NT2/D1 (cell line): ENCODE results near the gene RIOX2.
"Not testable (repeated sequence)": the region's sequence is repeated elsewhere in the genome, so short reads cannot be mapped to it uniquely, and the experiment has no call there.

Experiments used
- DNase-seq: peaks from one replicate; pipeline ENCODE4 v3.0.0-alpha.2; 2011; ENCODE audit warnings: low read depth, low spot score
- H3K27me3 ChIP-seq: 2 replicates; pipeline ENCODE4 v1.6.0; 2011; ENCODE audit warnings: mild to moderate bottlenecking; ENCODE audit not compliant: insufficient read length, insufficient read depth
- H3K36me3 ChIP-seq: 2 replicates; pipeline ENCODE4 v1.6.1; 2011; ENCODE audit warnings: mild to moderate bottlenecking, low read length, mixed read lengths; ENCODE audit not compliant: insufficient read depth, insufficient read length
- H3K4me1 ChIP-seq: 2 replicates; pipeline ENCODE4 v1.5.1; 2011; ENCODE audit not compliant: insufficient read depth, insufficient read length
- H3K4me3 ChIP-seq: 2 replicates; pipeline ENCODE4 v1.5.1; 2011; ENCODE audit warnings: low read depth; ENCODE audit not compliant: insufficient read length
- H3K9ac ChIP-seq: 2 replicates; pipeline ENCODE4 v1.6.0; 2011; ENCODE audit warnings: low read depth; ENCODE audit not compliant: insufficient read length
- H3K9me3 ChIP-seq: 2 replicates; pipeline ENCODE4 v1.5.1; 2011; ENCODE audit warnings: mild to moderate bottlenecking, low read length; ENCODE audit not compliant: insufficient read depth
- SUZ12 ChIP-seq: IDR thresholded peaks from 2 replicates; pipeline ENCODE4 v1.6.1; 2011; ENCODE audit not compliant: insufficient read length, insufficient read depth; ENCODE audit errors: extremely low read depth
- YY1 ChIP-seq: IDR thresholded peaks from 2 replicates; pipeline ENCODE4 v1.6.1; 2011; ENCODE audit not compliant: insufficient read length, insufficient read depth
- ZNF274 ChIP-seq: IDR thresholded peaks from 2 replicates; pipeline ENCODE4 v1.6.1; 2011; ENCODE audit warnings: mild to moderate bottlenecking, low read depth, low read length

Gene RIOX2

GRCh38 chr3:97928986-97929385 is 43.2 kb downstream of the RIOX2 start:
- H3K9ac ChIP-seq = no peak overlapping the region
- TF ChIP-seq ZNF274 (no peak), YY1 (no peak), SUZ12 (no peak)

DNA sequence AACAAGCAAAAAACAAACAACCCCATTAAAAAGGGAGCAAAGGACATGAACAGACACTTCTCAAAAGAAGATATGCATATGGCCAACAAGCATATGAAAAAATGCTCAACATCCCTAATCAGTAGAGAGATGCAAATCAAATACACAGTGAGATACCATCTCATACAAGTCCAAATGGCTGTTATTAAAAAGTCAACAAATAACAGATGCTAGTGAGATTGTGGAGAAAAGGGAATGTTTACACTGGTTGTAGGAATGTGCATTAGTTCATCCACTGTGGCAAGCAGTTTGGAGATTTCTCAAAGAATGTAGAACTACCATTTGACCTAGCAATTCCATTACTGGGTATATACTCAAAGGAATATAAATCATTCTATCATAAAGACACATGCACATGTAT is 44.5 kb downstream of the RIOX2 start:
- Histone ChIP-seq H3K27me3 (no peaks in the 10 kb centered on the region), H3K4me1 (no peaks in the 10 kb centered on the region), H3K9me3 (no peaks in the 10 kb centered on the region), H3K36me3 (no peaks in the 10 kb centered on the region), H3K9ac (no peak overlapping the region), H3K4me3 (no peak overlapping the region)
- DNase-seq = no peak
- no peak for TF ChIP-seq ZNF274
- TF ChIP-seq YY1 = no peak
- TF ChIP-seq SUZ12 = no peak

More at GRCh38 chr3:97928986-97929385, 43.2 kb downstream of the RIOX2 start:
- no peak overlapping the region for H3K4me3 ChIP-seq
- no peak for DNase-seq
- peaks cover 6% of the 10 kb centered on the region for H3K36me3 ChIP-seq
- no peaks in the 10 kb centered on the region for H3K9me3 ChIP-seq
- no peaks in the 10 kb centered on the region for H3K27me3 ChIP-seq
- H3K4me1 ChIP-seq = no peaks in the 10 kb centered on the region

GRCh38 chr3:97917813-97918536 is 54.3 kb downstream of the RIOX2 start:
- Histone ChIP-seq H3K36me3 (peaks cover 11% of the 10 kb centered on the region), H3K9me3 (no peaks in the 10 kb centered on the region)

DNA sequence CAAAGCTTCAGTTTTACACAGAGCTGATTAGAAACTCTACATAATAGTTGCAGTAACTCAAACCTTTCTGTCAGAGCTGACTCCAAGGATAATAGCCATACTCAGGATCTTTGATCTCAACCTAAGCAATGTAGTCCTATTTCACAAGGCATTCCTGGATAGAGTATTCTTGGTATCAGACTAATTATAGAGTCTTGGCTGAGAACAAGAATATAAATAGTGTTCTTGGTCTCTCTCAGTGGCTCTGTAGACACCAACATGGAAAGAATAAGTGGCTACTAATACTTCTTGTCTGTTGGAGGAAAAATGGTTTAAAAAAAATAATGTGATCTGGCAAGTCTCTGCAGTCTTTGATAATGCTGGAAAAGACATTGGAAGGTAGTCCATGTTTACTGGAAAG is 55.7 kb downstream of the RIOX2 start:
- H3K27me3 ChIP-seq = no peaks in the 10 kb centered on the region
- H3K4me1 ChIP-seq = no peaks in the 10 kb centered on the region
- TF ChIP-seq ZNF274 (no peak), YY1 (no peak), SUZ12 (no peak)
- H3K9ac ChIP-seq = no peak overlapping the region
- DNase-seq = no peak
- no peaks in the 10 kb centered on the region for H3K9me3 ChIP-seq
- peaks cover 16% of the 10 kb centered on the region for H3K36me3 ChIP-seq
- H3K4me3 ChIP-seq = no peak overlapping the region

More at GRCh38 chr3:97917813-97918536, 54.3 kb downstream of the RIOX2 start:
- no peak overlapping the region for H3K9ac ChIP-seq
- no peaks in the 10 kb centered on the region for H3K4me1 ChIP-seq
- no peak for DNase-seq
- no peak for TF ChIP-seq YY1
- TF ChIP-seq ZNF274 = no peak
- TF ChIP-seq SUZ12 = no peak
- no peaks in the 10 kb centered on the region for H3K27me3 ChIP-seq
- no peak overlapping the region for H3K4me3 ChIP-seq

- no peaks in the 10 kb centered on the region; the same call in 1 of the 2 replicates for H3K9me3 ChIP-seq
- TF ChIP-seq YY1 = no peak
- TF ChIP-seq ZNF274 = no peak
- TF ChIP-seq SUZ12 = no peak
- no peak for DNase-seq
These were observed 57.8 kb downstream of the RIOX2 start for GRCh38 chr3:97914388-97914787.

GRCh38 chr3:97911459-97911858 is 60.8 kb downstream of the RIOX2 start:
- TF ChIP-seq ZNF274 (no peak), SUZ12 (no peak), YY1 (no peak)
- H3K36me3 ChIP-seq = peaks cover 15% of the 10 kb centered on the region
- no peak overlapping the region for H3K9ac ChIP-seq
- H3K27me3 ChIP-seq = no peaks in the 10 kb centered on the region
- H3K9me3 ChIP-seq = no peaks in the 10 kb centered on the region; the same call in 1 of the 2 replicates
- H3K4me3 ChIP-seq = no peak overlapping the region
- DNase-seq = no peak
- no peaks in the 10 kb centered on the region for H3K4me1 ChIP-seq

More at GRCh38 chr3:97914388-97914787, 57.8 kb downstream of the RIOX2 start:
- Histone ChIP-seq H3K4me1 (no peaks in the 10 kb centered on the region), H3K36me3 (peaks cover 16% of the 10 kb centered on the region), H3K27me3 (no peaks in the 10 kb centered on the region), H3K4me3 (no peak overlapping the region), H3K9ac (no peak overlapping the region)

GRCh38 chr3:97910931-97911351 is 61.3 kb downstream of the RIOX2 start:
- DNase-seq = no peak
- H3K4me3 ChIP-seq = no peak overlapping the region
- no peaks in the 10 kb centered on the region; the same call in 1 of the 2 replicates for H3K9me3 ChIP-seq
- no peaks in the 10 kb centered on the region for H3K4me1 ChIP-seq
- H3K9ac ChIP-seq = no peak overlapping the region
- TF ChIP-seq SUZ12 = no peak
- TF ChIP-seq YY1 = no peak
- TF ChIP-seq ZNF274 = no peak
- no peaks in the 10 kb centered on the region for H3K27me3 ChIP-seq
- peaks cover 10% of the 10 kb centered on the region for H3K36me3 ChIP-seq

GRCh38 chr3:97910236-97910831 is 61.9 kb downstream of the RIOX2 start:
- peak overlapping the region; percentile 31 for H3K4me3 ChIP-seq
- not testable (repeated sequence) for H3K9me3 ChIP-seq, H3K36me3 ChIP-seq, H3K4me1 ChIP-seq, DNase-seq, H3K27me3 ChIP-seq
- peak overlapping the region; percentile 36 for H3K9ac ChIP-seq

GRCh38 chr3:97909830-97910229 is 62.4 kb downstream of the RIOX2 start:
- not testable (repeated sequence) for DNase-seq, H3K4me3 ChIP-seq, H3K9me3 ChIP-seq, H3K9ac ChIP-seq, H3K36me3 ChIP-seq, H3K4me1 ChIP-seq, H3K27me3 ChIP-seq
